ENCODE measurements around the gene LRP10. TPM values are rescaled to one million over a fixed set of nuclear protein-coding genes. Genes with fewer than 3 reads are reported as not detected.

The LRP10 gene
- total RNA-seq, 2 experiments from 2014 or later, result 71.9 to 75.2 TPM

DNA sequence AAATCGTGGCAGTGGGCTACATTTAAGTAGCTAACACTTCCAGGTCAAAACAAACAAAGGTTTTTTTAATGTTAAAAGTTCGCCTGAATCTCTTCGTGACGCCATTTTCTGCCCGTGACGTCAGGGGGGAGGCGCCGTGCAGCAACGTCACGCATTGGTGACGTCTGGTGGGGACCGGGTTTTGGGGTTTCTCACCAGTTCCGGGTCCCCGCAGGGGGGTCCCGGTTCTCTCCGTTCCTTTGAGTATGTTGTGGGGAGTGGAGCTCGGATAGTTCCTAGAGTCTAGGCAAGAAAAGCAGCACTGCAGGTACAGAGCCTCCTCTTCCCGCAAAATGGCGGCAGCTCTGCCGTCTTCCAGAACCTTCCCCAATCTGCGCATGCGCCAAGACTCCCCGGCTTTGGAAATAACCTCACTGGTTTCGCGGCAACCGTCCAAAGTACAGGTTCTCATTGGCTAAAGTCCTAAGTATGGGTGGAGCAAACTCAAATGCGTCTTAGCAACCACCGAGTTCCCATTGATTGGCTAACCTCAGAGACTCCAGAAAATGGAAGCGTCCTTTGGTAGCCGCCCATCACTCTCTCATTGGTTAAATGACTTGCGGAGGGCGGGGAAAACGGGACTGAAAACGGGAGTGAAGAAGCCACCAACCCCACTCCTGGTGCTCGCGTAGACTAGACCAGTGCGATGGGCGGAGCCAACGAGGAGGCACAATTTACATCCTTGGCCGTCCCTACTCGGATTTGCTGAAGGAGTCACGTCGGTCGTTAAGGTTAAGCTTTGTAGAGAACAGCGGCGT lies 47.5 kb downstream of the LRP10 start, which contains the start of gene RBM23:
Gene RBM23, minus strand, starts transcription at position 346 of the 797 bp plus-strand sequence.
- DNase-seq, result peak; percentile 100
- peaks cover 35% of the 10 kb centered on the region for H3K36me3 Mint-ChIP-seq (ENCODE audit: low read depth)
- CTCF ChIA-PET, result interaction anchor here (0.9 to 4.8 kb wide), 7 partner anchors 8 to 150 kb away, joined by 3 to 40 read pairs (median 6); partner anchors contain the start of gene PRMT5
- peaks cover 42% of the 10 kb centered on the region for H3K4me1 Mint-ChIP-seq (ENCODE audit: low read depth)
- H3K27ac Mint-ChIP-seq, result peak within 1 kb of the TSS; percentile 99
- H3K9me3 Mint-ChIP-seq, result no peaks in the 10 kb centered on the region
- H3K4me3 Mint-ChIP-seq, result peak within 1 kb of the TSS; percentile 94
- intact Hi-C loops (cut with micrococcal nuclease), result loop anchor here (1.0 to 2.0 kb wide), 12 partner anchors 10 to 402 kb away; partner anchors contain the start of genes ACIN1, C14orf119, DAD1 and HAUS4
- H3K27me3 Mint-ChIP-seq (ENCODE audit: low read depth), result peaks cover 3% of the 10 kb centered on the region

DNA sequence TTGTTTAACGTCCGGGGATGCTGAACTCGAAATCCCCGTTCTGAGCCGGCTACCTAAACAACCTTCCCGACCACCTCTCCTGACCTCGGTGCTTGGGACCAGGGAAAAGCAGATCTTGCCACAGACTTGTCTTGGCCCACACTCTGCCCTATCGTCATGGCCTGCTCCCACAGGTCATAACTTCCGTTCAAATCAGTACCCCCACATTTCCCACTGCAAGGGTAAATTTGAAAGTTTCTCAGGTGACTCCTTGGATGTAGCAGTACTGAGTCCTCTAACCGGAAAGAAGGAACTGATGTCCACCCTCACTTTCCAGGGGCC lies 48.0 kb downstream of the LRP10 start:
- H3K27me3 Mint-ChIP-seq (ENCODE audit: low read depth), result peaks cover 3% of the 10 kb centered on the region
- H3K4me3 Mint-ChIP-seq, result peak overlapping the region; percentile 94
- H3K4me1 Mint-ChIP-seq (ENCODE audit: low read depth), result peaks cover 40% of the 10 kb centered on the region
- CTCF ChIA-PET, result interaction anchor here (0.6 to 4.8 kb wide), 7 partner anchors 8 to 151 kb away, joined by 3 to 40 read pairs (median 6); partner anchors contain the start of gene PRMT5
- intact Hi-C loops (cut with micrococcal nuclease), result loop anchor here (1.0 to 2.0 kb wide), 12 partner anchors 10 to 402 kb away; partner anchors contain the start of genes ACIN1, C14orf119, DAD1 and HAUS4
- peak overlapping the region; percentile 99 for H3K27ac Mint-ChIP-seq
- no peaks in the 10 kb centered on the region for H3K9me3 Mint-ChIP-seq
- H3K36me3 Mint-ChIP-seq (ENCODE audit: low read depth), result peaks cover 36% of the 10 kb centered on the region
- DNase-seq, result no peak

DNA sequence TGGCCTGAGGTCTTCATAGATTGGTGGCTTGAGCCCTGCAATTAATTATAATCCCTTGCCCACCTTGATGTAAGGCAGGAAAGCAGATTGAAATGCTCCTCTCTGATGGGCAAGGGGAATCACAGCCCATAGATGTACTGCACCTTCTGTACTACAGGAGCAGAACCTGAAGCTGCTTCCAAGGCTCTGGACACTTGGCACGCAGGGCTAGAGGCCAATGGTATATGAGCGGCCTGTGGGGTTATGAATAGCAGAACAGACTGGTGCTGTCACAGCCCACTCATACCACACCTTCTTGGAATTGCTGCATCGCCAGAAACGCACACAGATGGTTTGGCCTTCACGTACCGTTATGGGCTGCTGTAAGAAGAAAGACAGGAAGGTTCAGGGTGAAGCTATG lies 49.2 kb downstream of the LRP10 start:
- Mint-ChIP-seq H3K4me1 (ENCODE audit: low read depth) (peaks cover 37% of the 10 kb centered on the region), H3K27me3 (ENCODE audit: low read depth) (peaks cover 3% of the 10 kb centered on the region), H3K27ac (peak overlapping the region; percentile 22), H3K4me3 (no peak overlapping the region), H3K36me3 (ENCODE audit: low read depth) (peaks cover 37% of the 10 kb centered on the region), H3K9me3 (no peaks in the 10 kb centered on the region)
- CTCF ChIA-PET, result interaction anchor here (1.0 to 4.8 kb wide), 3 partner anchors 9 to 150 kb away, joined by 3 to 40 read pairs (median 6); partner anchors contain the start of gene PRMT5
- intact Hi-C loops (cut with micrococcal nuclease), result no loop called here
- no peak for DNase-seq

DNA sequence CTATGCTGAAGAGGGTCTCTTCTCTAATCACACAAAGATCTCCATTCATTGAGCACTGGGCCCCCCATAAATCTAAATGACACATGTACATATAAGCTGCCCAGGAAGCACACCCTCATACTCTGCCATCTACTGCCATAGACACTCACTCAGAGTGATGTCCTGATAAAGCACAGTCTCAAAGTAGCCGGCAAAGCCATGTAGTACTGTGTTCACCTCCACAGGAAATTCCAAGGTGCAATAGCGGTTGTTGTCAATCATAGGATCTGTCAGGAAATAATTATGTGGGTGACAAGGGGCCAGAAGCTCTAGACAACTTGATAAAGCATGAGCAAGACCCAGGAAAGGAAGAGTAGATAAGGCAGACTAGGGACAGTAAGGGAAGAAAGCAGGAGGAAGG lies 50.8 kb downstream of the LRP10 start:
- Mint-ChIP-seq H3K4me1 (ENCODE audit: low read depth) (peaks cover 36% of the 10 kb centered on the region), H3K9me3 (no peaks in the 10 kb centered on the region), H3K27ac (no peak overlapping the region), H3K27me3 (ENCODE audit: low read depth) (peaks cover 3% of the 10 kb centered on the region), H3K36me3 (ENCODE audit: low read depth) (peaks cover 48% of the 10 kb centered on the region), H3K4me3 (no peak overlapping the region)
- intact Hi-C loops (cut with micrococcal nuclease), result no loop called here
- CTCF ChIA-PET, result interaction anchor here (0.6 to 4.8 kb wide), 2 partner anchors 8 to 1187 kb away, joined by 3 to 40 read pairs; partner anchors contain the start of gene PRMT5
- DNase-seq, result no peak

DNA sequence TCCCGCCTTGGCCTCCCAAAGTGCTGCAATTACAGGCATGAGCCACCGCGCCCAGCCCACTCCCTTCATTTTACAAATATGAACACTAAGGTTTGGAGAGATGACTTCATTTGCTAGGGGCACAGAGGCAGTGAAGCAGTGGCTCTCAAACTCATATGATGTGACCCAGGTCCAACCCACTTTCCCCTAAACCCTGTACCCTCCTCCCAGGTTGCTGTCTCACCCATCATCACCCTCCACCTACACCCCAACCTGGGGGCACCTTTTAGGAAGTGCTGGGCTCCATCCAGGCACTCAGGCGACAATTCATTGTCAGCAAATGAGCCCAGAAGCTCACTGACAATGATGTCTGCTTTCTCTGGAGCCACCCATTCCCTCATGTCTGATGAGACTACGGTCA lies 52.2 kb downstream of the LRP10 start:
- CTCF ChIA-PET, result no interaction called here
- Mint-ChIP-seq H3K9me3 (no peaks in the 10 kb centered on the region), H3K27me3 (ENCODE audit: low read depth) (peaks cover 3% of the 10 kb centered on the region), H3K27ac (no peak overlapping the region), H3K4me3 (no peak overlapping the region), H3K4me1 (ENCODE audit: low read depth) (peaks cover 40% of the 10 kb centered on the region), H3K36me3 (ENCODE audit: low read depth) (peaks cover 51% of the 10 kb centered on the region)
- no peak for DNase-seq
- intact Hi-C loops (cut with micrococcal nuclease), result no loop called here

DNA sequence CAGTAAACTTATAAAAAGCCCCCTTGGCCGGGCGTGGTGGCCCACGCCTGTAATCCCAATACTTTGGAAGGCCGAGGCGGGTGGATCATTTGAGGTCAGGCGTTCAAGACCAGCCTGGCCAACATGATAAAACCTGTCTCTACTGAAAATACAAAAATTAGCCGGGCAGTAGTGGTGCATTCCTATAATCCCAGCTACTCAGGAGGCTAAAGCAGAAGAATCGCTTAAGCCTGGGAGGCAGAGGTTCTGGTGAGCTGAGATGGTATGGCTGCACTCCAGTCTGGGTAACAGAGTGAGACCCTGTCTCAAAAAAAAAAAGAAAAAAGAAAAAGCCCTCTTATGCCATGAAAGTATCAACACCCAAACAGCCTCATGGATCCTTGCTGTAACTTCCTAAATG lies 54.0 kb downstream of the LRP10 start:
- CTCF ChIA-PET, result interaction anchor here (0.7 kb wide), 1 partner anchor 29 kb away, joined by 3 read pairs; no protein-coding TSS in a partner anchor
- intact Hi-C loops (cut with micrococcal nuclease), result no loop called here
- H3K9me3 Mint-ChIP-seq, result no peaks in the 10 kb centered on the region
- H3K27ac Mint-ChIP-seq, result no peak overlapping the region
- peaks cover 26% of the 10 kb centered on the region for H3K4me1 Mint-ChIP-seq (ENCODE audit: low read depth)
- no peak for DNase-seq
- no peaks in the 10 kb centered on the region for H3K27me3 Mint-ChIP-seq (ENCODE audit: low read depth)
- H3K36me3 Mint-ChIP-seq (ENCODE audit: low read depth), result peaks cover 49% of the 10 kb centered on the region
- no peak overlapping the region for H3K4me3 Mint-ChIP-seq

DNA sequence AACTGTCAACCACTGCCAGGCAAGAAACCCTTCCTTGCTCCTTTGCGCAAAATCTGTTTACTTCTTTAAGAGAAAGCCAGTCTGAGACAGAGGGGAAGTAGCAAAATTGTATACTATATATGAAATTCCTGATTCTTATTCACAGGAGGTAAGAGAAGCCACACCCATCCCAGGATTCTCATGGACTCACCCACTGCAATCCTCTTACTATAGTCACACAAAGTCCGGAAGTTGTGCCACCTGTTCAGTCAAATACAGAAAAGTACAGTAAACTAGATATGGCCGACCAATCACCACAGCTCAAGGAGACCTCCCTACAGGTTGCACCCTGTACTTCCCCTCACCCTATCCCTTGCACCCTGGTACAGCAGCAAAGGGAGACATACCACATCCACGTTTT lies 54.8 kb downstream of the LRP10 start:
- no peak for DNase-seq
- no peak overlapping the region for H3K27ac Mint-ChIP-seq
- no peak overlapping the region for H3K4me3 Mint-ChIP-seq
- no peaks in the 10 kb centered on the region for H3K27me3 Mint-ChIP-seq (ENCODE audit: low read depth)
- CTCF ChIA-PET, result interaction anchor here (1.9 kb wide), 1 partner anchor 8 kb away, joined by 6 read pairs; the partner anchor contains the start of gene RBM23
- intact Hi-C loops (cut with micrococcal nuclease), result no loop called here
- H3K9me3 Mint-ChIP-seq, result no peaks in the 10 kb centered on the region
- peaks cover 26% of the 10 kb centered on the region for H3K4me1 Mint-ChIP-seq (ENCODE audit: low read depth)
- peaks cover 46% of the 10 kb centered on the region for H3K36me3 Mint-ChIP-seq (ENCODE audit: low read depth)

DNA sequence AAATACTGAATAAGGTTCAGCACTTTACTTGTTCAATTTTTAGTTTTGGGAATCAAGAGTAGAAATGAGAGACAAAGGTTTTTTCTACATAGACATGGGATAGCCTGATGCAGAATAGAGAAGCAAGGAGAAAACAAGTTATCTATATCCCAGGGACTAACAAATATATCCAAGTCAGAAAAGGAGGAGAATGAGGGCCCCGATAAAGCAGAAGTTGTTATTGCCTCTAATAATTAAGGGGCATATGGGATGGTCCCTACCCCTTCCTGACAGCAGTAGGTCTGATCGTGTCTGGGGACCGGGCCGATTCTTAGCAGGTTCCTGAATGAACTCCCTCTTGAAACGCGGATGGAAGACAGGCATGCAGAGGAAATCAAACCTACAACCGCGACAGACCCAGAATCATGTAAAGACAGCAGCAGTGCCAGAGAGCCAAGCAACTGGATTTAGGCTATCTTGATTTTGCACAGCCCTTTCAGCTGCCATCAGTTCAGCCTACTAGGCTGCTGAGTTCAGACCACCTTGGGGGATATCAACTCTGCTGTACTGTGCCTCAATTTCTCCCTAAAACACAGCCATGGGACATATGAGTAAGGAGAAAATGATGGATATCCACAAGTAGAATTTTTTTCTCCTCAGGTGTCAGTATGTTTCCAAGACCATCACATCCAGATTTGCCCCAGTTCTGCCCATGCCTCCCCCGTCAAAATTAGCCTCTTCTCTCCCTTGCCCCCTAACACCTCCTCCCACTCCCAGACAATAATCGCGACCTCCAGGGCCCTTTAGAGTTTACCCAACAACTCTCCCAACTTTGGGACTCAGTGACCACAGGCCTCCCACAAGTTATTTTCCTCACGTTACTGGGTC lies 56.9 kb downstream of the LRP10 start:
- DNase-seq, result peak; percentile 10
- CTCF ChIA-PET, result interaction anchor here (0.9 to 4.8 kb wide), 20 partner anchors 9 to 142 kb away, joined by 3 to 40 read pairs (median 5); partner anchors contain the start of genes HAUS4, LRP10 and RBM23
- peaks cover 36% of the 10 kb centered on the region for H3K4me1 Mint-ChIP-seq (ENCODE audit: low read depth)
- H3K4me3 Mint-ChIP-seq, result no peak overlapping the region
- no peaks in the 10 kb centered on the region for H3K9me3 Mint-ChIP-seq
- no peak overlapping the region for H3K27ac Mint-ChIP-seq
- H3K36me3 Mint-ChIP-seq (ENCODE audit: low read depth), result peaks cover 41% of the 10 kb centered on the region
- H3K27me3 Mint-ChIP-seq (ENCODE audit: low read depth), result no peaks in the 10 kb centered on the region
- intact Hi-C loops (cut with micrococcal nuclease), result loop anchor here (1.0 kb wide), 11 partner anchors 9 to 373 kb away; partner anchors contain the start of genes ACIN1, C14orf119, DAD1 and HAUS4

DNA sequence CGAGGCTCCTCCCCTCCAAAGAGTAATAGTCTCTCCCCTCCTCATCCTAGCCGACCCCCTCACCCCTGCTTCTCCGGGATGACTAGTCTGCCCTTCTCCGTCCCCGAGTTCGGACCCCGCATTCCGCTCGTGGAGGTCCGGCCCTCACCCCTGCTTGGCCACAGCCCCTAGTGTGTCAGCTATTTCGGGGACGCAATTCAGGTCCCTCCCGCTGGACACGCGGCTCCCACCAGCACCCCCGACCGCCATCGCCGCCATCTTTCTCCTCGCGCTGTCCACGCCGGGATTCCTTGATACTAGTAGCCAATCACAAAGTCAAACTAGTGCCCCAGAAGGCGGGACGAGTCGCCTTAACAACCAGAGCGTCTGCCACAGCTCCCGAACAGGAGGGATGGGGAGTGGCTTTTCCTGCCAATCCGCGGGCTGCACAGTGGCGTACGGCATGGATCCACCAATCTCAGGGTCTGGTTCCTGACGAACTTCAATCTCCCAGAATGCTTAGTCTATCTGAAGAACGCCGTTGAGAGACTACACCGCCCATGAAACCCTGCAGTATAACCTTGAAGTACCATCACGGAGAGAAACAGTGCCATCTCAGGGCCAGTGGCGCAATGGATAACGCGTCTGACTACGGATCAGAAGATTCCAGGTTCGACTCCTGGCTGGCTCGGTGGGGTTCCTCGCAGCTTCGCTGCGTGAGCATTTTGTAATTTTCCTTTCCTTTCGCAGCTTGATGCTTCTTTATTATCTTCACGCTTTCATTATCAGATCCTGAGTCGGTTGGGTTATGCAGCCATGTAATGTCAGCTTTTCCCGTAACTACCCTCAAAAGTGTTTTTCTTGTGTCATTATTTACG lies 57.8 kb downstream of the LRP10 start, which contains the start of gene PRMT5:
Gene PRMT5, minus strand, starts transcription at position 273 of the 857 bp plus-strand sequence. Its CDS starts 15 bp downstream, at position 258.
- no peak within 1 kb of the TSS for H3K4me3 Mint-ChIP-seq
- no peaks in the 10 kb centered on the region for H3K27me3 Mint-ChIP-seq (ENCODE audit: low read depth)
- CTCF ChIA-PET, result interaction anchor here (0.5 to 4.8 kb wide), 33 partner anchors 10 to 1593 kb away, joined by 3 to 40 read pairs (median 5); partner anchors contain the start of genes AJUBA, CDH24, HAUS4 and LRP10
- no peak within 1 kb of the TSS for H3K27ac Mint-ChIP-seq
- H3K36me3 Mint-ChIP-seq (ENCODE audit: low read depth), result peaks cover 33% of the 10 kb centered on the region
- H3K4me1 Mint-ChIP-seq (ENCODE audit: low read depth), result peaks cover 34% of the 10 kb centered on the region
- no peaks in the 10 kb centered on the region for H3K9me3 Mint-ChIP-seq
- intact Hi-C loops (cut with micrococcal nuclease), result loop anchor here (1.0 kb wide), 11 partner anchors 10 to 372 kb away; partner anchors contain the start of genes ACIN1, C14orf119, DAD1 and HAUS4
- DNase-seq, result peak; percentile 99

DNA sequence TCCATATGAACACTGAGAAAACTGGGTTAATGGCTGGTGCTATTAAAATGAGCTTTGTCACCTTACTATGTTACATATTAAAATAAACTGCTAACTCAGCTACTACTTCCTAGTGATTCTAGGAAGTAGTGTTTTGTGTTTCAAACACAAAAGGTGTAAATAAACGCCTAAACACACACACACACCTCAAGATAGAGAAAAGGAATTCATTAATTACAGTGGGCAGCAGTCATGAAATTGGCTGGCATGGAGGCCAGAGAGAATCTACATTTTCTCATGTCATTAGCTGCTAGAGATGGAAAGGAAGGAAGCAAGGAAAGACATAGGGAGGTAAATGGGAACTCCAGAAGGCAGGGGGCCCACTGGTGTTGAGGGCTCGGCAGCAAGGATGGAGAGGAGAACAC lies 58.4 kb downstream of the LRP10 start:
- Mint-ChIP-seq H3K27me3 (ENCODE audit: low read depth) (no peaks in the 10 kb centered on the region), H3K27ac (no peak overlapping the region), H3K4me1 (ENCODE audit: low read depth) (peaks cover 34% of the 10 kb centered on the region), H3K36me3 (ENCODE audit: low read depth) (peaks cover 28% of the 10 kb centered on the region), H3K4me3 (no peak overlapping the region), H3K9me3 (no peaks in the 10 kb centered on the region)
- CTCF ChIA-PET, result interaction anchor here (0.5 to 4.8 kb wide), 33 partner anchors 10 to 1594 kb away, joined by 3 to 40 read pairs (median 5); partner anchors contain the start of genes AJUBA, CDH24, HAUS4 and LRP10
- DNase-seq, result no peak
- intact Hi-C loops (cut with micrococcal nuclease), result loop anchor here (1.0 to 2.0 kb wide), 14 partner anchors 11 to 371 kb away; partner anchors contain the start of genes ACIN1, C14orf119, DAD1 and HAUS4
